Activated effector memory CD4-positive, alpha-beta T cell treated with Interleukin-2 at 50 U/mL for 16 hours (primary cell): ENCODE results near the gene PTCD2.

Experiments
- DNase-seq: peaks from one replicate; pipeline ENCODE4 v3.0.0-alpha.2; 2020

Gene PTCD2

GRCh38 chr5:72352616-72353015, 32.4 kb downstream of the PTCD2 start:
- no peak for DNase-seq

GRCh38 chr5:72353046-72353445, 32.9 kb downstream of the PTCD2 start:
- DNase-seq = no peak

- no peak for DNase-seq
These were observed 35.6 kb downstream of the PTCD2 start for GRCh38 chr5:72355706-72356299.

GRCh38 chr5:72356361-72356760, 36.2 kb downstream of the PTCD2 start:
- no peak for DNase-seq

- no peak for DNase-seq
These were observed 38.8 kb downstream of the PTCD2 start for GRCh38 chr5:72358925-72359324.

- no peak for DNase-seq
These were observed 39.7 kb downstream of the PTCD2 start for GRCh38 chr5:72359886-72360285.

- no peak for DNase-seq
These were observed 43.1 kb downstream of the PTCD2 start for GRCh38 chr5:72363166-72363802.

- no peak for DNase-seq
These were observed 44.0 kb downstream of the PTCD2 start for GRCh38 chr5:72364171-72364570.

- DNase-seq = no peak
These were observed 44.8 kb downstream of the PTCD2 start for GRCh38 chr5:72364951-72365350.

GRCh38 chr5:72366324-72366976, 46.3 kb downstream of the PTCD2 start:
- DNase-seq = no peak

- no peak for DNase-seq
These were observed 48.1 kb downstream of the PTCD2 start for GRCh38 chr5:72368271-72368670.

- DNase-seq = no peak
These were observed 49.1 kb downstream of the PTCD2 start for GRCh38 chr5:72369301-72369700.

GRCh38 chr5:72369711-72370110, 49.5 kb downstream of the PTCD2 start:
- DNase-seq = no peak

GRCh38 chr5:72372331-72372730, 52.2 kb downstream of the PTCD2 start:
- no peak for DNase-seq

GRCh38 chr5:72372923-72373322, 52.8 kb downstream of the PTCD2 start:
- DNase-seq = no peak

- no peak for DNase-seq
These were observed 54.7 kb downstream of the PTCD2 start for GRCh38 chr5:72374844-72375243.

- DNase-seq = no peak
These were observed 56.2 kb downstream of the PTCD2 start for GRCh38 chr5:72376381-72376780.

- DNase-seq = no peak
These were observed 57.9 kb downstream of the PTCD2 start for GRCh38 chr5:72377910-72378638.

GRCh38 chr5:72378639-72379289, 58.6 kb downstream of the PTCD2 start:
- DNase-seq = no peak

GRCh38 chr5:72379936-72380335, 59.8 kb downstream of the PTCD2 start:
- DNase-seq = no peak

GRCh38 chr5:72380492-72381274, 60.5 kb downstream of the PTCD2 start:
- DNase-seq = no peak

- DNase-seq = no peak
These were observed 63.1 kb downstream of the PTCD2 start for GRCh38 chr5:72383280-72383679.
